K562 (cell line): ENCODE measurements around the gene HOTAIR. TPM values are rescaled to one million over a fixed set of nuclear protein-coding genes. Genes with fewer than 3 reads are reported as not detected.

Experiments
- EP300 ChIP-seq: IDR thresholded peaks from 2 replicates; pipeline ENCODE4 v1.6.1; 2012; ENCODE audit warnings: low read length, improper control_type of control experiment
- JUNB ChIP-seq: fragments of 450-650 bp; formaldehyde crosslinking; conservative IDR thresholded peaks from 2 replicates; pipeline ENCODE4 v1.4.0; 2020; ENCODE audit warnings: mild to moderate bottlenecking
- LARP7 ChIP-seq: fragments of 450-650 bp; IDR thresholded peaks from 2 replicates; pipeline ENCODE4 v1.6.1; 2016
- LCOR ChIP-seq: sonication (generic); formaldehyde crosslinking; IDR thresholded peaks from 2 replicates; pipeline ENCODE4 v1.8.0; 2022; ENCODE audit warnings: mild to moderate bottlenecking, missing genetic modification reagents
- PTRF ChIP-seq: fragments of 450-650 bp; IDR thresholded peaks from 2 replicates; pipeline ENCODE4 v1.6.1; 2016; ENCODE audit warnings: mild to moderate bottlenecking, missing genetic modification characterization, missing compliant biosample characterization
- TBL1XR1 ChIP-seq, 2 experiments: IDR thresholded peaks; 2 replicates each; pipeline ENCODE4 v1.6.1; 2012; ENCODE audit warnings: improper control_type of control experiment in 2 of 2, low read length in 2 of 2, mild to moderate bottlenecking in 1 of 2
- YY1 ChIP-seq, 3 experiments: IDR thresholded peaks; 2 replicates each; pipeline ENCODE4 v1.6.1; 2011; ENCODE audit warnings: low read length in 2 of 3, mild to moderate bottlenecking in 2 of 3, moderate library complexity in 2 of 3, borderline replicate concordance in 1 of 3, control low read depth in 1 of 3, low read depth in 1 of 3; ENCODE audit not compliant: insufficient read depth in 3 of 3, insufficient replicate concordance in 2 of 3, control insufficient read depth in 1 of 3, insufficient read length in 1 of 3; ENCODE audit errors: extremely low read depth in 1 of 3
- polyA plus RNA-seq, 8 experiments: library from polyadenylated mRNA; depleted of rRNA in 4 of 8; stranded (reverse) in 5 of 8; unstranded in 3 of 8; fragments of >200 nt; fragmentation: Nextera tagmentation in 2 of 8; fragmentation: Illumina TruSeq in 1 of 8; extraction: Ambion mirVana in 2 of 8; extraction: Trizol in 1 of 8; gene quantifications; 2 replicates each; pipeline versions ENCODE4 v1.2.1 to v1.2.3, GENCODE V29; 2011 to 2014; ENCODE audit warnings: inconsistent platforms in 1 of 8, missing spikeins in 1 of 8
- total RNA-seq, 7 experiments: library from RNA; depleted of rRNA in 6 of 7; stranded (reverse); fragments of >200 nt in 6 of 7; fragmentation: Illumina TruSeq in 2 of 7; extraction: Trizol in 2 of 7; gene quantifications; 2 replicates each; pipeline versions ENCODE4 v1.2.1 to v1.2.3, GENCODE V29; 2011 to 2021; ENCODE audit warnings: low replicate concordance in 1 of 7
- TF ChIP-seq, protein P1 (sequence below): sonication (generic); formaldehyde crosslinking; IDR thresholded peaks from 2 replicates; pipeline ENCODE4 v1.9.0; 2022; ENCODE audit warnings: mild to moderate bottlenecking, missing genetic modification reagents
- TF ChIP-seq, protein P2 (sequence below): sonication (generic); formaldehyde crosslinking; IDR thresholded peaks from 2 replicates; pipeline ENCODE4 v1.8.0; 2022; ENCODE audit warnings: missing genetic modification reagents, mild to moderate bottlenecking, moderate library complexity, borderline replicate concordance
- TF ChIP-seq, protein P3 (sequence below): fragments of 250-450 bp; sonication (Bioruptor Pico); IDR thresholded peaks from 2 replicates; pipeline ENCODE4 v1.8.0; 2022; ENCODE audit warnings: inconsistent platforms
- TF ChIP-seq, protein P4 (sequence below), 2 experiments: IDR thresholded peaks; 2 replicates each; pipeline ENCODE4 v1.6.1; 2011; ENCODE audit warnings: borderline replicate concordance in 1 of 2, control low read depth in 1 of 2, low read depth in 1 of 2, low read length in 1 of 2, mild to moderate bottlenecking in 1 of 2, mixed read lengths in 1 of 2, moderate library complexity in 1 of 2; ENCODE audit not compliant: insufficient read depth in 1 of 2, insufficient read length in 1 of 2, poor library complexity in 1 of 2, severe bottlenecking in 1 of 2; ENCODE audit errors: extremely low read depth in 1 of 2

The HOTAIR gene
- total and polyA plus RNA-seq, 9 of the 15 experiments (the other 6 are each of a cell fraction or from before 2014, with no cell fraction given): 0.04 TPM; not detected in 8

DNA sequence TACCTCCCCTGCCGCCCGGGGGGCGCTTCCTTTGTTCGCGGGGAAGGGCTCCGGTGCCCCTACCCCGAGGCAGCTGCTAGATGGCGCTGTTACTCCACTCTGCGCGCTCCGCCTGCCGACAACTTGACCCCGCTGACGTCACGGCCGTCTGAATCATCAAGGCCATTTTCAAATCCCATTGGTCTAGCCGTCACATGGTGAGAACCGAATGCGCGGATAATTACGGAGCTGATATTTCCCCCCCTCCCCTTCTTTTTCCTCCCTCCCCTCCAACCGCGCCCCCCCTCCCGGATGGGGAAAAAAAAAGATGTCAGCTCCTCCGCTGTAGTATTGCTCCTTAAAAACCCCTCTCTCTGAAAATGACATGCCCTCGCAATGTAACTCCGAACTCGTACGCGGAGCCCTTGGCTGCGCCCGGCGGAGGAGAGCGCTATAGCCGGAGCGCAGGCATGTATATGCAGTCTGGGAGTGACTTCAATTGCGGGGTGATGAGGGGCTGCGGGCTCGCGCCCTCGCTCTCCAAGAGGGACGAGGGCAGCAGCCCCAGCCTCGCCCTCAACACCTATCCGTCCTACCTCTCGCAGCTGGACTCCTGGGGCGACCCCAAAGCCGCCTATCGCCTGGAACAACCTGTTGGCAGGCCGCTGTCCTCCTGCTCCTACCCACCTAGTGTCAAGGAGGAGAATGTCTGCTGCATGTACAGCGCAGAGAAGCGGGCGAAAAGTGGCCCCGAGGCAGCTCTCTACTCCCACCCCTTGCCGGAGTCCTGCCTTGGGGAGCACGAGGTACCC is 10.3 kb upstream of the HOTAIR start, which contains the start of gene HOXC10 (continued):
- TF ChIP-seq, protein P1, sequence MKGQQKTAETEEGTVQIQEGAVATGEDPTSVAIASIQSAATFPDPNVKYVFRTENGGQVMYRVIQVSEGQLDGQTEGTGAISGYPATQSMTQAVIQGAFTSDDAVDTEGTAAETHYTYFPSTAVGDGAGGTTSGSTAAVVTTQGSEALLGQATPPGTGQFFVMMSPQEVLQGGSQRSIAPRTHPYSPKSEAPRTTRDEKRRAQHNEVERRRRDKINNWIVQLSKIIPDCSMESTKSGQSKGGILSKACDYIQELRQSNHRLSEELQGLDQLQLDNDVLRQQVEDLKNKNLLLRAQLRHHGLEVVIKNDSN (CRISPR knock-in tag): peak; percentile 83
- TF ChIP-seq, protein P2, sequence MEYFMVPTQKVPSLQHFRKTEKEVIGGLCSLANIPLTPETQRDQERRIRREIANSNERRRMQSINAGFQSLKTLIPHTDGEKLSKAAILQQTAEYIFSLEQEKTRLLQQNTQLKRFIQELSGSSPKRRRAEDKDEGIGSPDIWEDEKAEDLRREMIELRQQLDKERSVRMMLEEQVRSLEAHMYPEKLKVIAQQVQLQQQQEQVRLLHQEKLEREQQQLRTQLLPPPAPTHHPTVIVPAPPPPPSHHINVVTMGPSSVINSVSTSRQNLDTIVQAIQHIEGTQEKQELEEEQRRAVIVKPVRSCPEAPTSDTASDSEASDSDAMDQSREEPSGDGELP (CRISPR knock-in tag): peak; percentile 69; the same call in 1 of the 2 replicates
- peak in 1 of 2 experiments; percentile 53; a peak in 1 of 4 replicates for TF ChIP-seq TBL1XR1 (IDR thresholded peaks at IDR 0.05; ENCODE audit: low read length in 2 of 2)
- peak in 1 of 3 experiments; percentile 37 for TF ChIP-seq YY1 (IDR thresholded peaks at IDR 0.05; ENCODE audit: borderline replicate concordance in 1 of 3, control insufficient read depth in 1 of 3, extremely low read depth in 1 of 3, insufficient read depth in 3 of 3, insufficient read length in 1 of 3, insufficient replicate concordance in 2 of 3, low read depth in 1 of 3, low read length in 2 of 3)
- TF ChIP-seq PTRF: no peak
- no peak for TF ChIP-seq LARP7
- no peak for TF ChIP-seq JUNB
- TF ChIP-seq, protein P3, sequence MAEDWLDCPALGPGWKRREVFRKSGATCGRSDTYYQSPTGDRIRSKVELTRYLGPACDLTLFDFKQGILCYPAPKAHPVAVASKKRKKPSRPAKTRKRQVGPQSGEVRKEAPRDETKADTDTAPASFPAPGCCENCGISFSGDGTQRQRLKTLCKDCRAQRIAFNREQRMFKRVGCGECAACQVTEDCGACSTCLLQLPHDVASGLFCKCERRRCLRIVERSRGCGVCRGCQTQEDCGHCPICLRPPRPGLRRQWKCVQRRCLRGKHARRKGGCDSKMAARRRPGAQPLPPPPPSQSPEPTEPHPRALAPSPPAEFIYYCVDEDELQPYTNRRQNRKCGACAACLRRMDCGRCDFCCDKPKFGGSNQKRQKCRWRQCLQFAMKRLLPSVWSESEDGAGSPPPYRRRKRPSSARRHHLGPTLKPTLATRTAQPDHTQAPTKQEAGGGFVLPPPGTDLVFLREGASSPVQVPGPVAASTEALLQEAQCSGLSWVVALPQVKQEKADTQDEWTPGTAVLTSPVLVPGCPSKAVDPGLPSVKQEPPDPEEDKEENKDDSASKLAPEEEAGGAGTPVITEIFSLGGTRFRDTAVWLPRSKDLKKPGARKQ (CRISPR knock-in tag): peak; percentile 91; the same call in 1 of the 2 replicates
- peak; percentile 64; the same call in 1 of the 2 replicates for TF ChIP-seq LCOR (CRISPR knock-in tag)
- 0 out of 2 replicates have a peak, but pooled peaks have one; percentile 17 for TF ChIP-seq EP300
- TF ChIP-seq, protein P4, sequence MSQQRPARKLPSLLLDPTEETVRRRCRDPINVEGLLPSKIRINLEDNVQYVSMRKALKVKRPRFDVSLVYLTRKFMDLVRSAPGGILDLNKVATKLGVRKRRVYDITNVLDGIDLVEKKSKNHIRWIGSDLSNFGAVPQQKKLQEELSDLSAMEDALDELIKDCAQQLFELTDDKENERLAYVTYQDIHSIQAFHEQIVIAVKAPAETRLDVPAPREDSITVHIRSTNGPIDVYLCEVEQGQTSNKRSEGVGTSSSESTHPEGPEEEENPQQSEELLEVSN (IDR thresholded peaks at IDR 0.05; ENCODE audit: borderline replicate concordance in 1 of 2, extremely low read depth in 1 of 2, insufficient read depth in 1 of 2, insufficient read length in 1 of 2, low read depth in 1 of 2, low read length in 1 of 2, poor library complexity in 1 of 2, severe bottlenecking in 1 of 2): peak; percentile 44 to 64
